Aorta (tissue), 5 donors: Measurements from ENCODE around the gene TSPAN13. TPM values are rescaled to one million over a fixed set of nuclear protein-coding genes. Genes with fewer than 3 reads are reported as not detected.

Source experiments
- ATAC-seq: fragments of 200-7000 bp; cut with Tn5 transposase; one replicate; pipeline ENCODE4 v1.9.1; 2022; ENCODE audit warnings: moderate library complexity; ENCODE audit not compliant: low FRiP score
- DNase-seq, 2 donors: peaks; one replicate each; pipeline ENCODE4 v3.0.0-alpha.2; 2020
- H3K27ac ChIP-seq, 2 donors: one replicate each; pipeline ENCODE4 v1.5.1; 2013; ENCODE audit warnings: low read length in 2 of 2, mild to moderate bottlenecking in 2 of 2, moderate library complexity in 2 of 2, control low read depth in 1 of 2, inconsistent platforms in 1 of 2, low read depth in 1 of 2
- H3K27me3 ChIP-seq, 2 donors: one replicate each; pipeline ENCODE4 v1.6.1; 2013; ENCODE audit warnings: control low read depth in 1 of 2, low read length in 1 of 2, mild to moderate bottlenecking in 1 of 2, moderate library complexity in 1 of 2; ENCODE audit not compliant: insufficient read depth in 2 of 2, control insufficient read depth in 1 of 2
- H3K36me3 ChIP-seq, 2 donors: one replicate each; pipeline ENCODE4 v1.6.1; 2013; ENCODE audit warnings: control low read depth in 1 of 2, low read length in 1 of 2, mild to moderate bottlenecking in 1 of 2; ENCODE audit not compliant: insufficient read depth in 2 of 2, control insufficient read depth in 1 of 2
- H3K4me1 ChIP-seq, 2 donors: one replicate each; pipeline ENCODE4 v1.6.1; 2013; ENCODE audit warnings: low read length in 2 of 2, control low read depth in 1 of 2, mild to moderate bottlenecking in 1 of 2, moderate library complexity in 1 of 2; ENCODE audit not compliant: insufficient read depth in 2 of 2, control insufficient read depth in 1 of 2
- H3K4me3 ChIP-seq, 2 donors: one replicate each; pipeline ENCODE4 v1.5.1; 2013; ENCODE audit warnings: low read length in 2 of 2, control low read depth in 1 of 2, mild to moderate bottlenecking in 1 of 2
- H3K9me3 ChIP-seq: one replicate; pipeline ENCODE4 v1.6.1; 2013; ENCODE audit warnings: mild to moderate bottlenecking, low read length; ENCODE audit not compliant: control insufficient read depth
- WGBS, 2 donors: extraction: QIAGEN DNeasy Blood & Tissue Kit; methylation state at CpG; one replicate each; pipeline ENCODE4 v1.1.7; 2013; 5-methylcytosine and 5-hydroxymethylcytosine counted together
- intact Hi-C, 2 donors: fragments of 100-400 bp; cut with DNase I; formaldehyde crosslinking; loops; one replicate each; pipeline versions ENCODE4 v1.14.2 to v1.15.0; 2022
- polyA plus RNA-seq, 2 donors: library from polyadenylated mRNA; stranded (reverse); fragments of 200-250 nt; gene quantifications; one replicate each; pipeline ENCODE4 v1.2.3, GENCODE V29; 2013
- total RNA-seq, 2 donors: library from RNA; stranded (reverse); fragmentation: NEBNext Ultra II Directional; extraction: Animal tissue kit (Norgen Biotek cat#: 25700); gene quantifications; one replicate each; pipeline ENCODE4 v1.2.1, GENCODE V29; 2021
- donor health status: healthy with polysubstance abuse.
- donor health status: Bipolar disorder and iron deficiency.
- donor health status: DM: no; HTN: no; CAD: no.
- donor health status: DM: no; HTN: no; CAD: no.
- donor health status: DM: yes; HTN: yes; CAD: no.

TSPAN13 gene
- total and polyA plus RNA-seq, 4 donors, result 1.5 to 20.9 (median 8.2) TPM

DNA sequence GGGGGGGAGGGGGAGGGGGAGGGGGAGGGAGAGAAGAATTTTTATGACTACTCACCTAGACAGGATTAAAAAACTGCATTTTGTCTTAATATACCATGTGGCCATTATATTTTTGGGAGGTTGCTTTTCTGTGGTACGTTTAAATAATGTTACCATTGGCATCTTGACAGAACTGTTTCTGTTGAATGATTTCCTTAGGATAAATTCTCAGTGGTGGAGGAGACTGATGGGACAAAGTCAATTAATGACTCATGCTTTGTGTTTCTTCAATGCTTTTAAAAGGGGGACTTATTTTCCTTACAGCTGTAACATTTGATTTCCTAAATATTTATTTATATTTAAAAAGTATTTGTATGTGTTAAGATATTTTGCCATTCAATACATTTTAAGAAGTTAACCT, 37.5 kb downstream of the TSPAN13 start:
- no peak for ATAC-seq
- peaks cover 0 to 2% of the 10 kb centered on the region in 2 donors for H3K27me3 ChIP-seq

DNA sequence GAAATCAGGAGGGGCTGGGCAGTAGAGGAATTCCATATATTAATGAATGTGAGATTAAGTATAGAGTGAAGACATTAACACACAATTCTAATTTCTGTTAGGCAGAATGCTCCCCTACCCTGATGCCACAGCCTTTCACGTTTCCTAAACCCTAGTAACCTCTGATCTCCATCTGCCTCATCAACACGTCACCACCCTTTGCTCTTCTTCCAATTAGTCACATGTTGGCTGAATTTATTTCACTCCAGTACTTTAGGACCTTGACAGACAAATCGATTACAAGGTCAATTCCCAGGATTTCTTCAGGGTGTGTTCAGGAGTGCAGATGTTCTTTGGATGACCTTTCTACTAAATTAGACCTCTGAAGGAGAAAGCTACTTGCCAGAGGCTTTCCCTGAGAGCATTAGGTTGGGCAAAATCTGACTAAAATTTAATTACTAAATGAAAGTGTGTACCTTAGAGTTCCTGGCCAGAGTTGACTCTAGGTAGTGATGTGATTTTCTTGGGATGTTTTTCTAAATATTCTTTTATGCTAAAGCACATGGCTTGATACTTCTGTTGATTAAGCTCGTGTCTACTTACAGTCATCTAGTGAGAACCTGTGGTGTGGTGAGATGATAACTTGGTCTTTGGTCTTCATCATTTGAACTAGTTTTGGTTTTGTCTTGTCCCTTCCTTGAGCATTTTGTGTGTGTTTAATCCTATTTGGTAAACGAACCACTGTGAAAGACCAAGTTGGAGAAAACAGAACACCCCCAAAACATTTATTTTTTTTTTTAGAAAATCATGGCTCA, 38.5 kb downstream of the TSPAN13 start:
- Histone ChIP-seq H3K4me1 (no peaks in the 10 kb centered on the region), H3K9me3 (no peaks in the 10 kb centered on the region), H3K36me3 (no peaks in the 10 kb centered on the region), H3K27me3 (peaks cover 0 to 2% of the 10 kb centered on the region in 2 donors), H3K27ac (no peak overlapping the region), H3K4me3 (no peak overlapping the region)
- DNase-seq (no peak), ATAC-seq (no peak)
- WGBS, 2 donors, result 83 to 85% methylated on average over 5 of the region's 5 CpGs
- intact Hi-C loops, result no loop called here

More for the DNA sequence above, 37.5 kb downstream of the TSPAN13 start:
- no peak for DNase-seq
- Histone ChIP-seq H3K9me3 (no peaks in the 10 kb centered on the region), H3K4me1 (no peaks in the 10 kb centered on the region), H3K4me3 (no peak overlapping the region), H3K27ac (no peak overlapping the region), H3K36me3 (no peaks in the 10 kb centered on the region)
- intact Hi-C loops, result no loop called here
- 5 to 10% methylated on average over 1 of the region's 1 CpG for WGBS, 2 donors

DNA sequence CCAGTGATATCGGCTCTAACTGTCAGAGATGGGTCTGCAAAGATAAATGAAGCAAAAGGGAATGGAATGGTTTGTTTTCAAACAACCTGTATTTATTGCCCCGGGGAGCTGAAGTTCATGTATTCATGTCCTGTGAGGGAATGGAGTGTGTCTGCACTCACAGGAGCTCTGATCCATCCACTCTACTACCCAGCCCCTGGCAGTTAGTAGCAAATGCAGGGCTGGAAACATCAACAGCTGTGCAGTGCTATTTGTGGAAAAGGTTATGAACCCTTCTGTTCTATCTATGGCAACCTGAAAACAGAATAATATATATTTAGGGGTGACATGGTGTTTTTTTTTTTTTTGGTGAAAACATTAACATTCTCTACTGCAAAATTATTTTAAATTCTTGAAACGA, 41.4 kb downstream of the TSPAN13 start:
- DNase-seq, result no peak
- no peak overlapping the region for H3K4me3 ChIP-seq
- H3K36me3 ChIP-seq, result no peaks in the 10 kb centered on the region
- WGBS, 2 donors, result 45 to 58% methylated on average over 3 of the region's 3 CpGs
- H3K4me1 ChIP-seq, result no peaks in the 10 kb centered on the region
- no peaks in the 10 kb centered on the region for H3K9me3 ChIP-seq
- peaks cover 0 to 2% of the 10 kb centered on the region in 2 donors for H3K27me3 ChIP-seq
- intact Hi-C loops, result no loop called here
- H3K27ac ChIP-seq, result no peak overlapping the region
- no peak for ATAC-seq

- Histone ChIP-seq H3K9me3 (no peaks in the 10 kb centered on the region), H3K36me3 (no peaks in the 10 kb centered on the region), H3K4me3 (no peak overlapping the region), H3K27ac (no peak overlapping the region), H3K27me3 (peaks cover 0 to 2% of the 10 kb centered on the region in 2 donors), H3K4me1 (no peaks in the 10 kb centered on the region)
- ATAC-seq (no peak), DNase-seq (no peak)
- intact Hi-C loops, result no loop called here
- WGBS, 2 donors, result 43 to 50% methylated on average over 6 of the region's 6 CpGs
Observed at GRCh38 chr7:16795624-16796023, 42.1 kb downstream of the TSPAN13 start.

DNA sequence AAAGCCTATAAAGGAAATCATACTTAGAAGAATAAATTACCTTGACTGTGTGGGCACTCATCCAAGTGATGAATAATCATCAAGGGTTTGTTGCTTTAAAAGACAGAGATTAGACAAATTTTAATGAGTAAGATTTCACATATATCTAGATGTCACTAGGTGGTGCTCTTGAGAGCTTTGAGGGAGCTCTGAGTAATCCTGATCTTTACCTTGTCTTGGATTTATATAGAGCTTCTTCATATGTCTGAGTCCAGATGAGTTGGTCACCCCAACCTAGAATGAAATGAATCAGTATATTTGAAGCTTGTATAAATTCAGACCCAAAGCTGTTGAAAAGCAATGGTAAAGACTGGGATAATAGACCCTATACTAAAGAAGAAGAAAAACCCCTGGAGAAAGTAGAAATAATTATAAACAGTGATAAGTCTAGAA, 47.6 kb downstream of the TSPAN13 start:
- Histone ChIP-seq H3K27ac (no peak overlapping the region), H3K27me3 (no peaks in the 10 kb centered on the region), H3K4me3 (no peak overlapping the region), H3K36me3 (no peaks in the 10 kb centered on the region), H3K4me1 (no peaks in the 10 kb centered on the region), H3K9me3 (no peaks in the 10 kb centered on the region)
- ATAC-seq (no peak), DNase-seq (no peak)
- intact Hi-C loops, result loop anchor here (2.0 to 5.0 kb wide), 2 partner anchors 116 to 118 kb away; no protein-coding TSS in a partner anchor

- ATAC-seq (no peak), DNase-seq (no peak)
- 81 to 84% methylated on average over 4 of the region's 4 CpGs for WGBS, 2 donors
- Histone ChIP-seq H3K27ac (no peak overlapping the region), H3K9me3 (no peaks in the 10 kb centered on the region), H3K27me3 (no peaks in the 10 kb centered on the region), H3K4me1 (no peaks in the 10 kb centered on the region), H3K4me3 (no peak overlapping the region), H3K36me3 (no peaks in the 10 kb centered on the region)
- intact Hi-C loops, result loop anchor here (2.0 to 5.0 kb wide), 2 partner anchors 116 to 117 kb away; no protein-coding TSS in a partner anchor
Observed at GRCh38 chr7:16801579-16801978, 48.0 kb downstream of the TSPAN13 start.

GRCh38 chr7:16803125-16803524, 49.6 kb downstream of the TSPAN13 start:
- intact Hi-C loops, result loop anchor here in 1 of 2 donors (5.0 kb wide), 1 partner anchor 114 kb away; no protein-coding TSS in a partner anchor
- H3K36me3 ChIP-seq, result no peaks in the 10 kb centered on the region
- H3K27me3 ChIP-seq, result no peaks in the 10 kb centered on the region
- no peak for ATAC-seq
- DNase-seq, result no peak
- H3K4me1 ChIP-seq, result no peaks in the 10 kb centered on the region
- WGBS, 2 donors, result 88 to 92% methylated on average over 4 of the region's 4 CpGs
- no peak overlapping the region for H3K27ac ChIP-seq
- H3K4me3 ChIP-seq, result no peak overlapping the region
- no peaks in the 10 kb centered on the region for H3K9me3 ChIP-seq

DNA sequence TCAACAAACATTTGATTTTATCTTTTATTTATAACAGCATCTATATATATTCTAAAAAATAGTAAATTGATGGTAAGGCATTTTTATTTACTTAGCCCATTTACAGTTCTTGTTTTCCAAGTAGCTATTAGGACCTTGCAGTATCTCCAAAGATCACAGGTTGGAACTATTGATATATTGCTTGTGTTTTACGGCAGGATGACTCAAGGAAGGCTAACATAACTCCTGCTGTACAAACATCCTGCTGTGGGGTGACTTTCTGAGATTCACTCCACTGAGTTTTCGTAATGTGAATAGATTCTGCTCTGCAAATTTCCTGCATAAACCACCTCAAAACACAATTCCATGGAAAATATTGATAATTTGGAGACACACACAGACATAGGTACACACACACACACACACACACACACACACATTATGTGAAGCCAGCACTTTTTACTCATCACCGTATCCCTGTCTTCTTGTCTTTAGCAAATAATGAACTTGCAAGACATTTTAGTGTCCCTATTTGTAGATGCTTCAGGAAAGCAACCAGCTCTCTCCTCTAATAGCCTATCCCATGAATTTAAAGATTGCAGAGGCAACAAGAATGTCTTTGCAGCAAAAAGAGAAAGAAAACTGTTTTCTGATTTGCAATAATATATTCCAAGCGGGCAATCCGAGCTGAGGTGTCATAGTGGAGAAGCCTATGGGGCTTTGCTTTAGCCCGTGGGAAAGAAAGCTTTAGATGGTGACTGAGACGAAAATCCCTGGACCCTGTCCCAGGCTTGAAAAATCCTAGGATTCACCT, 50.5 kb downstream of the TSPAN13 start:
- intact Hi-C loops, result loop anchor here in 1 of 2 donors (5.0 kb wide), 1 partner anchor 113 kb away; no protein-coding TSS in a partner anchor
- WGBS, 2 donors, result 72 to 83% methylated on average over 7 of the region's 7 CpGs
- no peak for ATAC-seq

More for the DNA sequence above, 50.5 kb downstream of the TSPAN13 start:
- H3K36me3 ChIP-seq, result no peaks in the 10 kb centered on the region
- H3K9me3 ChIP-seq, result no peaks in the 10 kb centered on the region
- no peak overlapping the region for H3K27ac ChIP-seq
- H3K27me3 ChIP-seq, result no peaks in the 10 kb centered on the region
- H3K4me3 ChIP-seq, result no peak overlapping the region
- DNase-seq, result no peak
- H3K4me1 ChIP-seq, result no peaks in the 10 kb centered on the region
